Measurements from ENCODE around the gene FBXL7.

FBXL7 gene

GRCh38 chr5:15904899-15905830 lies 405.2 kb downstream of the FBXL7 start:
- no peak for DNase-seq

GRCh38 chr5:15914638-15915037 lies 414.7 kb downstream of the FBXL7 start:
- DNase-seq, result no peak

GRCh38 chr5:15926586-15926985 lies 426.6 kb downstream of the FBXL7 start:
- no peak for DNase-seq

- DNase-seq, result no peak
Observed at GRCh38 chr5:15927710-15928380, 427.9 kb downstream of the FBXL7 start.

GRCh38 chr5:15929611-15930263 lies 429.8 kb downstream of the FBXL7 start:
- DNase-seq, result no peak

- DNase-seq, result no peak
Observed at GRCh38 chr5:15932066-15932465, 432.1 kb downstream of the FBXL7 start.

- DNase-seq, result no peak
Observed at GRCh38 chr5:15933259-15934207, 433.6 kb downstream of the FBXL7 start.

- DNase-seq, result no peak
Observed at GRCh38 chr5:15936505-15937245, 436.7 kb downstream of the FBXL7 start.

GRCh38 chr5:15937708-15938107 lies 437.7 kb downstream of the FBXL7 start:
- no peak for DNase-seq

GRCh38 chr5:15938186-15938585 lies 438.2 kb downstream of the FBXL7 start:
- DNase-seq, result no peak

GRCh38 chr5:15938961-15939360 lies 439.0 kb downstream of the FBXL7 start:
- no peak for DNase-seq

- DNase-seq, result no peak
Observed at GRCh38 chr5:15940905-15941304, 440.9 kb downstream of the FBXL7 start.

GRCh38 chr5:15943487-15943886 lies 443.5 kb downstream of the FBXL7 start:
- no peak for DNase-seq

GRCh38 chr5:15946026-15946425 lies 446.0 kb downstream of the FBXL7 start:
- no peak for DNase-seq

- DNase-seq, result no peak
Observed at GRCh38 chr5:15948190-15948589, 448.2 kb downstream of the FBXL7 start.

- no peak for DNase-seq
Observed at GRCh38 chr5:15951126-15951525, 451.1 kb downstream of the FBXL7 start.

GRCh38 chr5:15951550-15951949 lies 451.6 kb downstream of the FBXL7 start:
- DNase-seq, result no peak

- no peak for DNase-seq
Observed at GRCh38 chr5:15956622-15957021, 456.6 kb downstream of the FBXL7 start.

- peak; percentile 32 for DNase-seq
Observed at GRCh38 chr5:15957124-15957523, 457.1 kb downstream of the FBXL7 start.

- DNase-seq, result no peak
Observed at GRCh38 chr5:15959370-15960164, 459.6 kb downstream of the FBXL7 start.

Data from NCI-H146 (cell line).